ENCODE measurements around the gene BMERB1.

The BMERB1 gene

GRCh38 chr16:15526097-15526496 is 91.7 kb downstream of the BMERB1 start:
- DNase-seq (ENCODE audit: low read depth): no peak
- TF ChIP-seq POLR2A (IDR thresholded peaks at IDR 0.05; ENCODE audit: extremely low read depth, insufficient read length) (no peak), MYC (IDR thresholded peaks at IDR 0.05; ENCODE audit: low read depth, low read length) (no peak), CTCF (IDR thresholded peaks at IDR 0.05; ENCODE audit: low read depth, low read length) (no peak)
- H3K4me3 ChIP-seq (ENCODE audit: low read depth, low read length): no peak overlapping the region

- DNase-seq (ENCODE audit: low read depth): no peak
- no peak overlapping the region for H3K4me3 ChIP-seq (ENCODE audit: low read depth, low read length)
- no peak for TF ChIP-seq MAX (IDR thresholded peaks at IDR 0.05; ENCODE audit: low read depth, low read length)
- no peak for TF ChIP-seq MYC (IDR thresholded peaks at IDR 0.05; ENCODE audit: low read depth, low read length)
- TF ChIP-seq CTCF (IDR thresholded peaks at IDR 0.05; ENCODE audit: low read depth, low read length): no peak
- TF ChIP-seq POLR2A (IDR thresholded peaks at IDR 0.05; ENCODE audit: extremely low read depth, insufficient read length): no peak
These were observed 92.3 kb downstream of the BMERB1 start for GRCh38 chr16:15526731-15527130.

- TF ChIP-seq POLR2A (IDR thresholded peaks at IDR 0.05; ENCODE audit: extremely low read depth, insufficient read length) (no peak), MYC (IDR thresholded peaks at IDR 0.05; ENCODE audit: low read depth, low read length) (no peak), MAX (IDR thresholded peaks at IDR 0.05; ENCODE audit: low read depth, low read length) (no peak), CTCF (IDR thresholded peaks at IDR 0.05; ENCODE audit: low read depth, low read length) (no peak)
These were observed 95.3 kb downstream of the BMERB1 start for GRCh38 chr16:15529673-15530072.

GRCh38 chr16:15530085-15530484 is 95.7 kb downstream of the BMERB1 start:
- no peak for DNase-seq (ENCODE audit: low read depth)
- no peak overlapping the region for H3K4me3 ChIP-seq (ENCODE audit: low read depth, low read length)
- TF ChIP-seq POLR2A (IDR thresholded peaks at IDR 0.05; ENCODE audit: extremely low read depth, insufficient read length): no peak
- no peak for TF ChIP-seq MAX (IDR thresholded peaks at IDR 0.05; ENCODE audit: low read depth, low read length)
- TF ChIP-seq CTCF (IDR thresholded peaks at IDR 0.05; ENCODE audit: low read depth, low read length): no peak
- TF ChIP-seq MYC (IDR thresholded peaks at IDR 0.05; ENCODE audit: low read depth, low read length): no peak

More at GRCh38 chr16:15529673-15530072, 95.3 kb downstream of the BMERB1 start:
- DNase-seq (ENCODE audit: low read depth): no peak
- H3K4me3 ChIP-seq (ENCODE audit: low read depth, low read length): no peak overlapping the region

GRCh38 chr16:15532825-15533224 is 98.4 kb downstream of the BMERB1 start:
- no peak for DNase-seq (ENCODE audit: low read depth)
- H3K4me3 ChIP-seq (ENCODE audit: low read depth, low read length): no peak overlapping the region
- TF ChIP-seq MAX (IDR thresholded peaks at IDR 0.05; ENCODE audit: low read depth, low read length) (no peak), MYC (IDR thresholded peaks at IDR 0.05; ENCODE audit: low read depth, low read length) (no peak), CTCF (IDR thresholded peaks at IDR 0.05; ENCODE audit: low read depth, low read length) (no peak), POLR2A (IDR thresholded peaks at IDR 0.05; ENCODE audit: extremely low read depth, insufficient read length) (no peak)

GRCh38 chr16:15533386-15533785 is 99.0 kb downstream of the BMERB1 start:
- no peak overlapping the region for H3K4me3 ChIP-seq (ENCODE audit: low read depth, low read length)
- no peak for DNase-seq (ENCODE audit: low read depth)
- TF ChIP-seq MYC (IDR thresholded peaks at IDR 0.05; ENCODE audit: low read depth, low read length) (no peak), CTCF (IDR thresholded peaks at IDR 0.05; ENCODE audit: low read depth, low read length) (no peak), MAX (IDR thresholded peaks at IDR 0.05; ENCODE audit: low read depth, low read length) (no peak), POLR2A (IDR thresholded peaks at IDR 0.05; ENCODE audit: extremely low read depth, insufficient read length) (no peak)

Data from NB4 (cell line).